GM23338 (cell line): ENCODE results near the gene RICTOR. TPM values are rescaled to one million over a fixed set of nuclear protein-coding genes. Genes with fewer than 3 reads are reported as not detected.

Experiments used
- ATAC-seq: fragments of 200-7000 bp; cut with Tn5 transposase; 3 replicates; pipeline ENCODE4 v1.9.1; 2020
- DNase-seq: peaks from one replicate; pipeline ENCODE4 v3.0.0-alpha.2; 2015; ENCODE audit warnings: low spot score
- H2AFZ ChIP-seq: fragments of 200-600 bp; sonication (generic); 2 replicates; pipeline ENCODE4 v1.8.0; 2016; ENCODE audit warnings: antibody characterized with exemption, mild to moderate bottlenecking, moderate library complexity
- H3F3A ChIP-seq: fragments of 200-600 bp; sonication (generic); replicated peaks from 2 replicates; pipeline ENCODE4 v1.8.0; 2017; ENCODE audit warnings: antibody characterized with exemption, mixed run types, low read depth
- H3K27ac ChIP-seq: fragments of 200-600 bp; sonication (generic); 2 replicates; pipeline ENCODE4 v1.6.1; 2016; ENCODE audit warnings: low read depth
- H3K27me3 ChIP-seq: fragments of 200-600 bp; sonication (generic); 2 replicates; pipeline ENCODE4 v1.8.0; 2016; ENCODE audit warnings: mild to moderate bottlenecking, mixed run types, moderate library complexity; ENCODE audit not compliant: insufficient read depth
- H3K36me3 ChIP-seq: fragments of 200-600 bp; sonication (generic); 2 replicates; pipeline ENCODE4 v1.8.0; 2016; ENCODE audit warnings: mild to moderate bottlenecking; ENCODE audit not compliant: insufficient read depth
- H3K4me1 ChIP-seq: fragments of 200-600 bp; sonication (generic); 2 replicates; pipeline ENCODE4 v1.8.0; 2016; ENCODE audit warnings: mild to moderate bottlenecking, moderate library complexity; ENCODE audit not compliant: insufficient read depth
- H3K4me2 ChIP-seq: fragments of 200-600 bp; sonication (generic); 2 replicates; pipeline ENCODE4 v1.7.1; 2017; ENCODE audit warnings: mixed run types
- H3K4me3 ChIP-seq: fragments of 200-600 bp; sonication (generic); 2 replicates; pipeline ENCODE4 v1.6.1; 2016; ENCODE audit warnings: mixed run types
- H3K79me2 ChIP-seq: fragments of 200-600 bp; sonication (generic); replicated peaks from 2 replicates; pipeline ENCODE4 v1.8.0; 2017; ENCODE audit warnings: mild to moderate bottlenecking; ENCODE audit not compliant: insufficient read depth
- H3K9me2 ChIP-seq: fragments of 200-600 bp; sonication (generic); 2 replicates; pipeline ENCODE4 v1.8.0; 2017; ENCODE audit not compliant: insufficient read depth
- H4K20me1 ChIP-seq: fragments of 200-600 bp; sonication (generic); replicated peaks from 2 replicates; pipeline ENCODE4 v1.8.0; 2017; ENCODE audit warnings: mild to moderate bottlenecking; ENCODE audit not compliant: insufficient read depth
- H3K27ac Mint-ChIP-seq: 2 replicates; pipeline ENCODE4 v1.8.0; 2020; ENCODE audit warnings: inconsistent platforms, mild to moderate bottlenecking, moderate library complexity, mixed read lengths
- H3K27me3 Mint-ChIP-seq: 3 replicates; pipeline ENCODE4 v1.8.0; 2022; ENCODE audit warnings: low read depth, mild to moderate bottlenecking, moderate library complexity, mixed read lengths, inconsistent platforms; ENCODE audit not compliant: insufficient read depth, poor library complexity
- H3K36me3 Mint-ChIP-seq: 3 replicates; pipeline ENCODE4 v1.8.0; 2021; ENCODE audit warnings: low read depth, mild to moderate bottlenecking, inconsistent platforms, moderate library complexity, mixed read lengths
- H3K4me1 Mint-ChIP-seq: 3 replicates; pipeline ENCODE4 v1.8.0; 2020; ENCODE audit warnings: mild to moderate bottlenecking, inconsistent platforms, mixed read lengths
- H3K4me3 Mint-ChIP-seq: 3 replicates; pipeline ENCODE4 v1.8.0; 2021; ENCODE audit warnings: moderate library complexity, mild to moderate bottlenecking, inconsistent platforms, mixed read lengths
- H3K9me3 Mint-ChIP-seq: 3 replicates; pipeline ENCODE4 v1.8.0; 2020; ENCODE audit warnings: moderate library complexity, mild to moderate bottlenecking, inconsistent platforms, mixed read lengths
- CREB1 ChIP-seq: fragments of 250-450 bp; sonication (Bioruptor Pico); IDR thresholded peaks from 2 replicates; pipeline ENCODE4 v1.5.0; 2020; ENCODE audit warnings: low read depth, mild to moderate bottlenecking, moderate library complexity
- CTCF ChIP-seq, 2 experiments: fragments of 200-600 bp in 1 of 2; sonication (generic) in 1 of 2; conservative IDR thresholded peaks; 2 replicates each; pipeline versions ENCODE4 v1.5.1 to v1.6.1; 2016 to 2017; ENCODE audit warnings: antibody characterized with exemption in 2 of 2, low read depth in 2 of 2, mild to moderate bottlenecking in 2 of 2, moderate library complexity in 1 of 2
- ETS1 ChIP-seq: IDR thresholded peaks from 2 replicates; pipeline ENCODE4 v1.6.1; 2016; ENCODE audit warnings: antibody characterized with exemption
- EZH2 ChIP-seq: fragments of 200-600 bp; sonication (generic); IDR thresholded peaks from one replicate; pipeline ENCODE4 v1.8.0; 2017; ENCODE audit warnings: antibody characterized with exemption, mild to moderate bottlenecking, low read depth; ENCODE audit not compliant: unreplicated experiment
- JUNB ChIP-seq: IDR thresholded peaks from one replicate; pipeline ENCODE4 v1.6.1; 2016; ENCODE audit warnings: antibody characterized with exemption; ENCODE audit not compliant: unreplicated experiment
- NANOG ChIP-seq: IDR thresholded peaks from 2 replicates; pipeline ENCODE4 v1.6.1; 2016; ENCODE audit warnings: antibody characterized with exemption, borderline replicate concordance
- STAT1 ChIP-seq: IDR thresholded peaks from one replicate; pipeline ENCODE4 v1.6.1; 2016; ENCODE audit warnings: antibody characterized with exemption; ENCODE audit not compliant: unreplicated experiment
- ZNF114 ChIP-seq: fragments of 250-450 bp; sonication (Bioruptor Pico); IDR thresholded peaks from 2 replicates; pipeline ENCODE4 v1.5.0; 2020; ENCODE audit warnings: mild to moderate bottlenecking, moderate library complexity
- ZNF462 ChIP-seq: fragments of 250-450 bp; sonication (Bioruptor Pico); IDR thresholded peaks from 2 replicates; pipeline ENCODE4 v1.5.0; 2020; ENCODE audit warnings: mild to moderate bottlenecking, moderate library complexity
- polyA plus RNA-seq: library from polyadenylated mRNA; unstranded; fragments of >200 nt; fragmentation: Nextera tagmentation; extraction: Ambion mirVana; gene quantifications from 2 replicates; pipeline ENCODE4 v1.2.1, GENCODE V29; 2016
- total RNA-seq: library from RNA; depleted of rRNA; stranded (reverse); fragments of >200 nt; shearing (Covaris generic); gene quantifications from 2 replicates; pipeline ENCODE4 v1.2.3, GENCODE V29; 2014

The RICTOR gene
- total and polyA plus RNA-seq, 2 experiments from 2014 or later: 9.9 to 27.4 TPM

GRCh38 chr5:38941912-38942311 is 132.3 kb downstream of the RICTOR start:
- H3K4me1 Mint-ChIP-seq: no peaks in the 10 kb centered on the region
- H3F3A ChIP-seq: no peaks in the 10 kb centered on the region
- no peak overlapping the region for H3K4me3 Mint-ChIP-seq
- H3K4me2 ChIP-seq: no peak overlapping the region
- H3K4me1 ChIP-seq: no peaks in the 10 kb centered on the region
- no peak overlapping the region for H3K27ac Mint-ChIP-seq
- H3K27me3 ChIP-seq: no peaks in the 10 kb centered on the region
- H2AFZ ChIP-seq: no peak overlapping the region
- H3K9me3 Mint-ChIP-seq: no peaks in the 10 kb centered on the region
- no peaks in the 10 kb centered on the region for H3K79me2 ChIP-seq
- H3K36me3 Mint-ChIP-seq: peaks cover 19% of the 10 kb centered on the region
- no peak overlapping the region for H3K27ac ChIP-seq
- ATAC-seq (no peak), DNase-seq (no peak)
- H3K36me3 ChIP-seq: peaks cover 28% of the 10 kb centered on the region
- H3K27me3 Mint-ChIP-seq: peaks cover 3% of the 10 kb centered on the region
- H3K9me2 ChIP-seq: no peaks in the 10 kb centered on the region
- TF ChIP-seq ETS1 (no peak), ZNF114 (CRISPR knock-in tag) (no peak), EZH2 (no peak), CTCF (conservative IDR thresholded peaks at IDR 0.05; ENCODE audit: low read depth in 2 of 2) (no peak), STAT1 (no peak), NANOG (no peak), ZNF462 (CRISPR knock-in tag) (no peak), CREB1 (no peak), JUNB (no peak)
- no peaks in the 10 kb centered on the region for H4K20me1 ChIP-seq
- H3K4me3 ChIP-seq: no peak overlapping the region
